Ascending aorta (tissue), 2 donors: ENCODE measurements around the gene SYT9. TPM values are rescaled to one million over a fixed set of nuclear protein-coding genes. Genes with fewer than 3 reads are reported as not detected.

Source experiments
- DNase-seq, 2 donors: peaks; one replicate each; pipeline ENCODE4 v3.0.0-alpha.2; 2019; ENCODE audit warnings: low spot score in 2 of 2
- H3K27ac ChIP-seq, 2 donors: fragments of 200-600 bp; sonication (generic); one replicate each; pipeline ENCODE4 v1.5.1; 2016 to 2017; ENCODE audit warnings: mild to moderate bottlenecking in 1 of 2
- H3K27me3 ChIP-seq: fragments of 200-600 bp; sonication (generic); one replicate; pipeline ENCODE4 v1.5.1; 2017
- H3K36me3 ChIP-seq, 2 donors: fragments of 200-600 bp; sonication (generic); one replicate each; pipeline ENCODE4 v1.5.1; 2016
- H3K4me1 ChIP-seq, 2 donors: fragments of 200-600 bp; sonication (generic); one replicate each; pipeline ENCODE4 v1.5.1; 2016 to 2017; ENCODE audit warnings: mild to moderate bottlenecking in 1 of 2
- H3K4me3 ChIP-seq, 2 donors: fragments of 200-600 bp; sonication (generic); one replicate each; pipeline ENCODE4 v1.5.1; 2016 to 2017; ENCODE audit warnings: mild to moderate bottlenecking in 1 of 2
- H3K9me3 ChIP-seq, 2 donors: fragments of 200-600 bp; sonication (generic); one replicate each; pipeline ENCODE4 v1.5.1; 2016
- CTCF ChIP-seq, 3 experiments: fragments of 200-600 bp in 2 of 3; fragments of 450-650 bp in 1 of 3; sonication (generic) in 2 of 3; IDR thresholded peaks; one replicate each; pipeline ENCODE4 v1.5.1; 2016 to 2019; ENCODE audit warnings: antibody characterized with exemption in 3 of 3, mild to moderate bottlenecking in 1 of 3, moderate library complexity in 1 of 3
- intact Hi-C: fragments of 100-400 bp; cut with DNase I; formaldehyde crosslinking; loops from one replicate; pipeline ENCODE4 v1.15.1; 2023
- total RNA-seq: library from RNA; depleted of rRNA; stranded (reverse); fragments of >200 nt; gene quantifications from one replicate; pipeline ENCODE4 v1.1.0, GENCODE V29; 2016

Gene SYT9
- total RNA-seq, 1 donor from 2014 or later, result 3.1 TPM

- Histone ChIP-seq H3K27me3 (no peaks in the 10 kb centered on the region), H3K4me1 (no peaks in the 10 kb centered on the region), H3K9me3 (no peaks in the 10 kb centered on the region), H3K36me3 (no peaks in the 10 kb centered on the region), H3K27ac (no peak overlapping the region), H3K4me3 (no peak overlapping the region)
- no peak for DNase-seq
- intact Hi-C loops, result no loop called here
- TF ChIP-seq CTCF (IDR thresholded peaks at IDR 0.05), result no peak
Measured at GRCh38 chr11:7436657-7437056, 185.0 kb downstream of the SYT9 start.

- Histone ChIP-seq H3K4me1 (no peaks in the 10 kb centered on the region), H3K4me3 (no peak overlapping the region), H3K27me3 (no peaks in the 10 kb centered on the region), H3K27ac (no peak overlapping the region), H3K36me3 (no peaks in the 10 kb centered on the region), H3K9me3 (no peaks in the 10 kb centered on the region)
- intact Hi-C loops, result no loop called here
- TF ChIP-seq CTCF (IDR thresholded peaks at IDR 0.05), result no peak
- DNase-seq, result no peak
Measured at GRCh38 chr11:7437696-7438095, 186.0 kb downstream of the SYT9 start.

- intact Hi-C loops, result no loop called here
Measured at GRCh38 chr11:7439746-7440320, 188.1 kb downstream of the SYT9 start.

GRCh38 chr11:7442588-7443215 is 191.0 kb downstream of the SYT9 start:
- no peak overlapping the region for H3K4me3 ChIP-seq
- TF ChIP-seq CTCF (IDR thresholded peaks at IDR 0.05), result peak; percentile 53 to 88 (median 73)
- intact Hi-C loops, result loop anchor here (2.0 kb wide), 1 partner anchor 344 kb away; no protein-coding TSS in a partner anchor
- no peaks in the 10 kb centered on the region for H3K4me1 ChIP-seq
- H3K27me3 ChIP-seq, result no peaks in the 10 kb centered on the region
- DNase-seq, result peak; percentile 14 to 78
- H3K27ac ChIP-seq, result no peak overlapping the region
- no peaks in the 10 kb centered on the region for H3K9me3 ChIP-seq
- H3K36me3 ChIP-seq, result no peaks in the 10 kb centered on the region

More at GRCh38 chr11:7439746-7440320, 188.1 kb downstream of the SYT9 start:
- no peaks in the 10 kb centered on the region for H3K4me1 ChIP-seq
- no peaks in the 10 kb centered on the region for H3K27me3 ChIP-seq
- no peak overlapping the region for H3K27ac ChIP-seq
- H3K9me3 ChIP-seq, result no peaks in the 10 kb centered on the region
- TF ChIP-seq CTCF (IDR thresholded peaks at IDR 0.05), result no peak
- DNase-seq, result no peak
- no peak overlapping the region for H3K4me3 ChIP-seq
- H3K36me3 ChIP-seq, result no peaks in the 10 kb centered on the region

GRCh38 chr11:7444091-7444981 is 192.6 kb downstream of the SYT9 start:
- no peaks in the 10 kb centered on the region for H3K9me3 ChIP-seq
- no peak overlapping the region for H3K27ac ChIP-seq
- no peak for DNase-seq
- H3K36me3 ChIP-seq, result no peaks in the 10 kb centered on the region
- no peak for TF ChIP-seq CTCF (IDR thresholded peaks at IDR 0.05)
- no peak overlapping the region for H3K4me3 ChIP-seq
- H3K27me3 ChIP-seq, result no peaks in the 10 kb centered on the region
- no peaks in the 10 kb centered on the region for H3K4me1 ChIP-seq
- intact Hi-C loops, result no loop called here
